ENCODE measurements around the gene NRXN2. TPM values are rescaled to one million over a fixed set of nuclear protein-coding genes. Genes with fewer than 3 reads are reported as not detected.
A peak's percentile ranks its signal among the peaks of the same experiment; 100 is the strongest.
"Not testable (repeated sequence)": the region's sequence is repeated elsewhere in the genome, so short reads cannot be mapped to it uniquely, and the experiment has no call there.

NRXN2 gene
- total and polyA plus RNA-seq, 11 donors: 0.42 to 5.5 (median 0.92) TPM; not detected in 1

- WGBS, 4 donors: 89 to 95% (median 94%) methylated on average over 7 of the region's 7 CpGs
- DNase-seq: peak in 1 of 5 donors; percentile 6
Observed at GRCh38 chr11:64564419-64564818, 158.6 kb downstream of the NRXN2 start.

GRCh38 chr11:64563966-64564365 lies 159.0 kb downstream of the NRXN2 start:
- peak in 1 of 5 donors; percentile 13 for DNase-seq
- 89 to 97% (median 93%) methylated on average over 12 of the region's 12 CpGs for WGBS, 4 donors
- TF ChIP-seq POLR2A (IDR thresholded peaks at IDR 0.05) (no peak), CTCF (IDR thresholded peaks at IDR 0.05) (no peak)

More at GRCh38 chr11:64564419-64564818, 158.6 kb downstream of the NRXN2 start:
- Histone ChIP-seq H3K27me3 (peaks cover 0 to 4% (median 0%) of the 10 kb centered on the region in 9 donors), H3K27ac (no peak overlapping the region), H3K36me3 (no peaks in the 10 kb centered on the region), H3K4me1 (peaks cover 0 to 14% (median 0%) of the 10 kb centered on the region in 12 donors), H3K4me3 (no peak overlapping the region), H3K9me3 (no peaks in the 10 kb centered on the region)
- intact Hi-C loops (cut with DNase I): loop anchor here in 1 of 10 donors (5.0 kb wide), 1 partner anchor 38 kb away; no protein-coding TSS in a partner anchor
- ATAC-seq: no peak
- TF ChIP-seq POLR2A (IDR thresholded peaks at IDR 0.05) (no peak), CTCF (IDR thresholded peaks at IDR 0.05) (no peak)

GRCh38 chr11:64562723-64563351 lies 160.2 kb downstream of the NRXN2 start:
- no peaks in the 10 kb centered on the region for H3K36me3 ChIP-seq
- intact Hi-C loops (cut with DNase I): loop anchor here in 1 of 10 donors (5.0 kb wide), 1 partner anchor 39 kb away; no protein-coding TSS in a partner anchor
- H3K27me3 ChIP-seq: peaks cover 0 to 4% (median 0%) of the 10 kb centered on the region in 9 donors
- H3K4me1 ChIP-seq: peaks cover 0 to 14% (median 0%) of the 10 kb centered on the region in 12 donors
- 93 to 96% (median 94%) methylated on average over 15 of the region's 15 CpGs for WGBS, 4 donors
- TF ChIP-seq CTCF (IDR thresholded peaks at IDR 0.05) (no peak), POLR2A (IDR thresholded peaks at IDR 0.05) (no peak)
- no peaks in the 10 kb centered on the region for H3K9me3 ChIP-seq
- DNase-seq: no peak
- no peak overlapping the region for H3K27ac ChIP-seq
- no peak overlapping the region for H3K4me3 ChIP-seq
- ATAC-seq: no peak

More at GRCh38 chr11:64563966-64564365, 159.0 kb downstream of the NRXN2 start:
- Histone ChIP-seq H3K4me3 (no peak overlapping the region), H3K27me3 (peaks cover 0 to 4% (median 0%) of the 10 kb centered on the region in 9 donors), H3K9me3 (no peaks in the 10 kb centered on the region), H3K36me3 (no peaks in the 10 kb centered on the region), H3K27ac (no peak overlapping the region), H3K4me1 (peaks cover 0 to 14% (median 0%) of the 10 kb centered on the region in 12 donors)
- intact Hi-C loops (cut with DNase I): loop anchor here in 1 of 10 donors (5.0 kb wide), 1 partner anchor 38 kb away; no protein-coding TSS in a partner anchor
- no peak for ATAC-seq

GRCh38 chr11:64561984-64562722 lies 160.8 kb downstream of the NRXN2 start:
- Histone ChIP-seq H3K27me3 (peaks cover 0 to 4% (median 0%) of the 10 kb centered on the region in 9 donors), H3K36me3 (no peaks in the 10 kb centered on the region), H3K4me1 (peaks cover 0 to 14% (median 0%) of the 10 kb centered on the region in 12 donors), H3K9me3 (no peaks in the 10 kb centered on the region), H3K27ac (no peak overlapping the region), H3K4me3 (no peak overlapping the region)
- intact Hi-C loops (cut with DNase I): loop anchor here in 1 of 10 donors (5.0 kb wide), 1 partner anchor 40 kb away; no protein-coding TSS in a partner anchor
- ATAC-seq: no peak
- DNase-seq: peak in 1 of 5 donors; percentile 8
- WGBS, 4 donors: 93 to 94% (median 93%) methylated on average over 27 to 29 of the region's 29 CpGs
- TF ChIP-seq POLR2A (IDR thresholded peaks at IDR 0.05): no peak
- TF ChIP-seq CTCF (IDR thresholded peaks at IDR 0.05): no peak

- 88 to 92% (median 91%) methylated on average over 3 of the region's 3 CpGs for WGBS, 4 donors
- not testable (repeated sequence) for H3K4me3 ChIP-seq, ATAC-seq, H3K27ac ChIP-seq, H3K36me3 ChIP-seq, H3K27me3 ChIP-seq, H3K4me1 ChIP-seq, H3K9me3 ChIP-seq, DNase-seq
- intact Hi-C loops (cut with DNase I): loop anchor here in 1 of 10 donors (5.0 kb wide), 1 partner anchor 41 kb away; no protein-coding TSS in a partner anchor
Observed at GRCh38 chr11:64561429-64561828, 161.6 kb downstream of the NRXN2 start.

Measured in heart left ventricle (tissue), 16 donors.